ENCODE results near the gene PCDHGB4. TPM values are rescaled to one million over a fixed set of nuclear protein-coding genes. Genes with fewer than 3 reads are reported as not detected.

PCDHGB4 gene
- total RNA-seq, 4 donors from 2014 or later, result 1.2 to 3.8 (median 2.8) TPM

GRCh38 chr5:141382469-141383294 lies 4.8 kb upstream of the PCDHGB4 start, which contains the start of gene PCDHGA7:
Gene PCDHGA7 (plus strand): TSS chr5:141382742. CDS start chr5:141382900, 158 bp downstream.
- 23 to 44% methylated on average over 22 to 24 of the region's 37 CpGs for WGBS, 2 donors
- Histone ChIP-seq H3K27me3 (peaks cover 0 to 16% (median 0%) of the 10 kb centered on the region in 4 donors), H3K36me3 (peaks cover 0 to 4% (median 0%) of the 10 kb centered on the region in 3 donors), H3K9me3 (peaks cover 0 to 92% (median 79%) of the 10 kb centered on the region in 3 donors), H3K4me3 (peak within 1 kb of the TSS; percentile 7 to 51 (median 28)), H3K27ac (no peak within 1 kb of the TSS), H3K4me1 (no peaks in the 10 kb centered on the region)
- intact Hi-C loops (cut with DNase I), result no loop called here
- peak in 2 of 6 experiments; percentile 11 to 14 for TF ChIP-seq CTCF (IDR thresholded peaks at IDR 0.05)
- TF ChIP-seq POLR2A (IDR thresholded peaks at IDR 0.05), result no peak
- no peak for DNase-seq

GRCh38 chr5:141383345-141383744 lies 4.2 kb upstream of the PCDHGB4 start:
- Histone ChIP-seq H3K4me3 (no peak overlapping the region), H3K9me3 (peaks cover 2 to 89% (median 77%) of the 10 kb centered on the region in 3 donors), H3K36me3 (peaks cover 0 to 4% (median 0%) of the 10 kb centered on the region in 3 donors), H3K27me3 (peaks cover 0 to 18% (median 0%) of the 10 kb centered on the region in 4 donors), H3K4me1 (no peaks in the 10 kb centered on the region), H3K27ac (no peak overlapping the region)
- WGBS, 2 donors, result 47 to 49% methylated on average over 17 to 18 of the region's 21 CpGs
- DNase-seq, result no peak
- intact Hi-C loops (cut with DNase I), result no loop called here
- TF ChIP-seq POLR2A (IDR thresholded peaks at IDR 0.05) (no peak), CTCF (IDR thresholded peaks at IDR 0.05) (no peak)

GRCh38 chr5:141384471-141385267 lies 2.8 kb upstream of the PCDHGB4 start:
- DNase-seq, result no peak
- TF ChIP-seq POLR2A (IDR thresholded peaks at IDR 0.05) (no peak), CTCF (IDR thresholded peaks at IDR 0.05) (no peak)

GRCh38 chr5:141388661-141389060 lies 1.2 kb downstream of the PCDHGB4 start:
- no peak overlapping the region for H3K4me3 ChIP-seq
- H3K4me1 ChIP-seq, result no peaks in the 10 kb centered on the region
- WGBS, 2 donors, result 47 to 60% methylated on average over 7 to 10 of the region's 10 CpGs
- H3K36me3 ChIP-seq, result peaks cover 0 to 7% (median 0%) of the 10 kb centered on the region in 3 donors
- peaks cover 20 to 96% (median 92%) of the 10 kb centered on the region in 3 donors for H3K9me3 ChIP-seq
- no peak for DNase-seq
- H3K27me3 ChIP-seq, result peaks cover 0 to 19% (median 0%) of the 10 kb centered on the region in 4 donors
- intact Hi-C loops (cut with DNase I), result no loop called here
- no peak overlapping the region for H3K27ac ChIP-seq
- TF ChIP-seq CTCF (IDR thresholded peaks at IDR 0.05) (no peak), POLR2A (IDR thresholded peaks at IDR 0.05) (no peak)

More at GRCh38 chr5:141384471-141385267, 2.8 kb upstream of the PCDHGB4 start:
- 47 to 48% methylated on average over 5 to 14 of the region's 43 CpGs for WGBS, 2 donors
- no peak overlapping the region for H3K27ac ChIP-seq
- peaks cover 0 to 19% (median 0%) of the 10 kb centered on the region in 4 donors for H3K27me3 ChIP-seq
- no peak overlapping the region for H3K4me3 ChIP-seq
- intact Hi-C loops (cut with DNase I), result no loop called here
- H3K36me3 ChIP-seq, result peaks cover 0 to 4% (median 0%) of the 10 kb centered on the region in 3 donors
- peaks cover 8 to 92% (median 83%) of the 10 kb centered on the region in 3 donors for H3K9me3 ChIP-seq
- H3K4me1 ChIP-seq, result no peaks in the 10 kb centered on the region

Data from esophagus squamous epithelium (tissue), 5 donors.